ENCODE results near the gene CCDC51. TPM values are rescaled to one million over a fixed set of nuclear protein-coding genes. Genes with fewer than 3 reads are reported as not detected.

CCDC51 gene
- total and polyA plus RNA-seq, 2 of the 13 experiments (the other 11 are each of a cell fraction or from before 2014, with no cell fraction given): 18.1 to 29.4 TPM

GRCh38 chr3:48435774-48436476, 4.0 kb downstream of the CCDC51 start (continued):
- TF ChIP-seq, protein P1, sequence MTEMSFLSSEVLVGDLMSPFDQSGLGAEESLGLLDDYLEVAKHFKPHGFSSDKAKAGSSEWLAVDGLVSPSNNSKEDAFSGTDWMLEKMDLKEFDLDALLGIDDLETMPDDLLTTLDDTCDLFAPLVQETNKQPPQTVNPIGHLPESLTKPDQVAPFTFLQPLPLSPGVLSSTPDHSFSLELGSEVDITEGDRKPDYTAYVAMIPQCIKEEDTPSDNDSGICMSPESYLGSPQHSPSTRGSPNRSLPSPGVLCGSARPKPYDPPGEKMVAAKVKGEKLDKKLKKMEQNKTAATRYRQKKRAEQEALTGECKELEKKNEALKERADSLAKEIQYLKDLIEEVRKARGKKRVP (CRISPR knock-in tag; IDR thresholded peaks at IDR 0.05): 0 out of 4 replicates have a peak, but pooled peaks of 1 of the 2 experiments have one; percentile 51
- TF ChIP-seq LCORL (IDR thresholded peaks at IDR 0.05) (no peak), LCORL (CRISPR knock-in tag; IDR thresholded peaks at IDR 0.05) (peak; percentile 60; the same call in 1 of the 2 replicates), CAMTA2 (CRISPR knock-in tag; IDR thresholded peaks at IDR 0.05; ENCODE audit: borderline replicate concordance) (no peak), GATAD2A (CRISPR knock-in tag; IDR thresholded peaks at IDR 0.05) (peak; percentile 71), ATM (IDR thresholded peaks at IDR 0.05; ENCODE audit: borderline replicate concordance) (no peak), KMT2B (CRISPR knock-in tag; IDR thresholded peaks at IDR 0.05) (peak; percentile 34; the same call in 1 of the 2 replicates), RNF2 (conservative IDR thresholded peaks at IDR 0.05; ENCODE audit: low read depth) (no peak), TSC22D2 (CRISPR knock-in tag; IDR thresholded peaks at IDR 0.05; ENCODE audit: borderline replicate concordance) (0 out of 2 replicates have a peak, but pooled peaks have one; percentile 58), KDM1A (CRISPR knock-in tag; IDR thresholded peaks at IDR 0.05) (no peak), MBNL3 (CRISPR knock-in tag; conservative IDR thresholded peaks at IDR 0.05) (no peak), NR2F6 (IDR thresholded peaks at IDR 0.05) (no peak), NR2F6 (CRISPR knock-in tag; IDR thresholded peaks at IDR 0.05) (peak; percentile 39; the same call in 1 of the 2 replicates), THAP11 (CRISPR knock-in tag; IDR thresholded peaks at IDR 0.05) (peak; percentile 63; the same call in 1 of the 2 replicates), KLF12 (CRISPR knock-in tag; IDR thresholded peaks at IDR 0.05; ENCODE audit: borderline replicate concordance) (no peak), AGO2 (optimal IDR thresholded peaks at IDR 0.05; ENCODE audit: low read depth, low read length) (no peak), AKAP8 (CRISPR knock-in tag; IDR thresholded peaks at IDR 0.05) (no peak), PITX1 (CRISPR knock-in tag; IDR thresholded peaks at IDR 0.05) (peak; percentile 75; the same call in 1 of the 2 replicates), CENPX (CRISPR knock-in tag; IDR thresholded peaks at IDR 0.05) (no peak), POLR2AphosphoS2 (IDR thresholded peaks at IDR 0.05; ENCODE audit: low read depth, low read length) (no peak)
- TF ChIP-seq, protein P2, sequence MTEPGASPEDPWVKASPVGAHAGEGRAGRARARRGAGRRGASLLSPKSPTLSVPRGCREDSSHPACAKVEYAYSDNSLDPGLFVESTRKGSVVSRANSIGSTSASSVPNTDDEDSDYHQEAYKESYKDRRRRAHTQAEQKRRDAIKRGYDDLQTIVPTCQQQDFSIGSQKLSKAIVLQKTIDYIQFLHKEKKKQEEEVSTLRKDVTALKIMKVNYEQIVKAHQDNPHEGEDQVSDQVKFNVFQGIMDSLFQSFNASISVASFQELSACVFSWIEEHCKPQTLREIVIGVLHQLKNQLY (CRISPR knock-in tag; IDR thresholded peaks at IDR 0.05): no peak
- TF ChIP-seq, protein P3, sequence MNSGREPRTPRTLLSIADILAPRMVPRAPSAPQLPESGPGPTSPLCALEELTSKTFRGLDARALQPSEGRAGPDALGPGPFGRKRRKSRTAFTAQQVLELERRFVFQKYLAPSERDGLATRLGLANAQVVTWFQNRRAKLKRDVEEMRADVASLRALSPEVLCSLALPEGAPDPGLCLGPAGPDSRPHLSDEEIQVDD (CRISPR knock-in tag; IDR thresholded peaks at IDR 0.05; ENCODE audit: borderline replicate concordance): no peak
- TF ChIP-seq, protein P4, sequence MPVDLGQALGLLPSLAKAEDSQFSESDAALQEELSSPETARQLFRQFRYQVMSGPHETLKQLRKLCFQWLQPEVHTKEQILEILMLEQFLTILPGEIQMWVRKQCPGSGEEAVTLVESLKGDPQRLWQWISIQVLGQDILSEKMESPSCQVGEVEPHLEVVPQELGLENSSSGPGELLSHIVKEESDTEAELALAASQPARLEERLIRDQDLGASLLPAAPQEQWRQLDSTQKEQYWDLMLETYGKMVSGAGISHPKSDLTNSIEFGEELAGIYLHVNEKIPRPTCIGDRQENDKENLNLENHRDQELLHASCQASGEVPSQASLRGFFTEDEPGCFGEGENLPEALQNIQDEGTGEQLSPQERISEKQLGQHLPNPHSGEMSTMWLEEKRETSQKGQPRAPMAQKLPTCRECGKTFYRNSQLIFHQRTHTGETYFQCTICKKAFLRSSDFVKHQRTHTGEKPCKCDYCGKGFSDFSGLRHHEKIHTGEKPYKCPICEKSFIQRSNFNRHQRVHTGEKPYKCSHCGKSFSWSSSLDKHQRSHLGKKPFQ (CRISPR knock-in tag; IDR thresholded peaks at IDR 0.05; ENCODE audit: insufficient replicate concordance): no peak
- TF ChIP-seq, protein P5, sequence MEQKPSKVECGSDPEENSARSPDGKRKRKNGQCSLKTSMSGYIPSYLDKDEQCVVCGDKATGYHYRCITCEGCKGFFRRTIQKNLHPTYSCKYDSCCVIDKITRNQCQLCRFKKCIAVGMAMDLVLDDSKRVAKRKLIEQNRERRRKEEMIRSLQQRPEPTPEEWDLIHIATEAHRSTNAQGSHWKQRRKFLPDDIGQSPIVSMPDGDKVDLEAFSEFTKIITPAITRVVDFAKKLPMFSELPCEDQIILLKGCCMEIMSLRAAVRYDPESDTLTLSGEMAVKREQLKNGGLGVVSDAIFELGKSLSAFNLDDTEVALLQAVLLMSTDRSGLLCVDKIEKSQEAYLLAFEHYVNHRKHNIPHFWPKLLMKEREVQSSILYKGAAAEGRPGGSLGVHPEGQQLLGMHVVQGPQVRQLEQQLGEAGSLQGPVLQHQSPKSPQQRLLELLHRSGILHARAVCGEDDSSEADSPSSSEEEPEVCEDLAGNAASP (CRISPR knock-in tag; IDR thresholded peaks at IDR 0.05; ENCODE audit: borderline replicate concordance): 0 out of 2 replicates have a peak, but pooled peaks have one; percentile 47

Data from HepG2 (cell line).